ENCODE results near the gene DPEP1. TPM values are rescaled to one million over a fixed set of nuclear protein-coding genes. Genes with fewer than 3 reads are reported as not detected.

Gene DPEP1
- total RNA-seq, 2 experiments from 2014 or later, result not detected

DNA sequence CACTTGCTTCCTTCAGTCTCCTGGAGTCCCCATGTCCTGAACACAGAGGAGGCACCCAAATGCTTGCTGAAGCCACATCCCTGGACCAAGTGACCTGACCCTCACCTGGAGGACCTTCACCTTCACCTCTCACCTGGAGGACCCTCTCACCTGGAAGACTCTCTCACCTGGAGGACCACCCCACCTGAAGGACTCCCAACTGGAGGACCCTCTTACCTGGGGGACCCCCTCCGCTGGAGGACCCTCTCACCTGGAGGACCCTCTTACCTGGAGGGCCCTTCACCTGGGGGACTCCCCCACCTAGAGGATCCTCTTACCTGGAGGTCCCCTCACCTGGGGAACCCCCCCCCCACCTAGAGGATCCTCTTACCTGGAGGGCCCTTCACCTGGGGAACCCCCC, 72.5 kb downstream of the DPEP1 start:
- peaks cover 24% of the 10 kb centered on the region for H3K4me1 Mint-ChIP-seq
- ChIA-PET CTCF (interaction anchor here (0.6 to 2.6 kb wide), 5 partner anchors 10 to 766 kb away, joined by 3 to 19 read pairs (median 6); no protein-coding TSS in a partner anchor), POLR2A (no interaction called here)
- DNase-seq, result no peak
- no peaks in the 10 kb centered on the region for H3K27me3 Mint-ChIP-seq
- H3K4me3 Mint-ChIP-seq, result peak overlapping the region; percentile 92
- H3K27ac Mint-ChIP-seq, result peak overlapping the region; percentile 19
- H3K9me3 Mint-ChIP-seq, result peaks cover 3% of the 10 kb centered on the region
- H3K36me3 Mint-ChIP-seq (ENCODE audit: low read depth), result peaks cover 12% of the 10 kb centered on the region

DNA sequence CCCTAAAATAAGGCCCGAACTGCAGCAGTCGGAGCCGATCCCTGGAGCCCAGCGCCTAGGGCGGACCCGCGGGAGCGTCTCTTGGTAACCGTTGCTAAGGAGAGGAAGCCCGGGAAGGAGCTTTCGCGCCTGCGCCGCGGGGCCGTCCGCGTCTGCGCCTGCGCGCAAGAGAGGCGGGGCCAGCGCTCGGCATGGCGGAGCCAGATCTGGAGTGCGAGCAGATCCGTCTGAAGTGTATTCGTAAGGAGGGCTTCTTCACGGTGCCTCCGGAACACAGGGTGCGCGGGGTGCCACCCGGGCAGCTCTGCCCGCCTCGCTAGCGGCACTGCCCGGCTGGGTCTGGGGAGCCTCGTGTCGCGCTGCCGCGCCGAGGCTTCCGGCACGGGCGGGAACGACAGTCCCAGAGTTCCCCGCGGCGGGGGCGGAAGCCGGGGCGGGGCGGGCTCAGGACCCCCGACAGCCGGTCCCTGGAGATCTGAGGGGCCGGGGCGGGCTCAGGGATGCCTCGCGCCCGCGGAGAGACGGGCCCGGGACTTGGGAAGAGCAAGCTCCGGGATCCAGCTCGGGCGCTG, 73.2 kb downstream of the DPEP1 start, which contains the start of gene CDK10:
TSS of gene CDK10 (plus strand) at position 170 of the 572 bp plus-strand sequence. CDS start at position 192, 22 bp downstream.
- Mint-ChIP-seq H3K27ac (peak within 1 kb of the TSS; percentile 90), H3K9me3 (peaks cover 3% of the 10 kb centered on the region), H3K4me1 (peaks cover 24% of the 10 kb centered on the region), H3K36me3 (ENCODE audit: low read depth) (peaks cover 12% of the 10 kb centered on the region), H3K27me3 (no peaks in the 10 kb centered on the region), H3K4me3 (peak within 1 kb of the TSS; percentile 92)
- DNase-seq, result peak; percentile 88
- CTCF ChIA-PET, result interaction anchor here (0.6 to 2.6 kb wide), 5 partner anchors 11 to 767 kb away, joined by 3 to 19 read pairs (median 6); no protein-coding TSS in a partner anchor
- POLR2A ChIA-PET, result no interaction called here

DNA sequence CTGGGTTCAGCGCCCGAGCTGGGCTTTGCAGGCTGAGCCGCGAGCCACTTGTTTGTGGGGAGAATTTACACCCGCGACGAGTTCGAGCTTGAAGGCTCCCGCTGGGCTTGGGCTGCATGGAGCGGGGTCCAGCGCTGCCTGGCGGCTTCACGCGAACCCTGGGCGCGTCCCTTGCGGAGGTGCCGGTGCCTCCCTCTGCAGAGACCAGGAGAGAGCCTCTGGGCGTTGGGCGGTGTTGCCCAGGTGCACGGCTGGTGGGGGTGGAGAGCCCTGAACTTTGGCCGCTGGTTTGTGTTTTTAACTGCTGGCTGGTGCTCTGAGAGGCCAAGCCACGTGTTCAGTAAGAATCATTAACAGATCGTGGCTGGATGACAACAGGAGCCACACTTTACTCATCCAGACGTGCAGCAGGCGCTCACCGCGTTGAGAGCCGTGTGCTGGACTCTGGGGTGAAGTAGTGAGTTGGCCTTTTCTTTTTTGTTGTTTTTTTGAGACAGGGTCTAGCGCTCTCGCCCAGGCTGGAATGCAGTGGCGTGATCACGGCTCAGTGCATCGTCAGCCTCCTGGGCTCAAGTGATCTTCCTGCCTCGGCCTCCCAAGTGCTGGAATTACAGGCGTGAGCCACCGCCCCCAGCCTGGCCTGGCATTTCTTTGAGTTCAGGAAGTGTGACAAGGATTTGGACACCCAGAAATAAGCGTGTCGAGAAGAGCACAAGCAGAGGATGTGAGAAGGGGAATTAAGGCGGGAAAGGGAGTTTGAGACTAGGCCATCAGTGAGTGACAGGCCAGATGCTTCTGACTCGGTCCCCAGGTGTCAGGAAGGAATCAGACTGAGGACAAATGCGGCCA, 73.9 kb downstream of the DPEP1 start:
- peak overlapping the region; percentile 92 for H3K4me3 Mint-ChIP-seq
- H3K27ac Mint-ChIP-seq, result peak overlapping the region; percentile 80
- CTCF ChIA-PET, result interaction anchor here (1.7 to 2.6 kb wide), 4 partner anchors 12 to 19 kb away, joined by 6 to 22 read pairs (median 14); no protein-coding TSS in a partner anchor

More for the DNA sequence above, 73.9 kb downstream of the DPEP1 start:
- H3K36me3 Mint-ChIP-seq (ENCODE audit: low read depth), result peaks cover 12% of the 10 kb centered on the region
- H3K27me3 Mint-ChIP-seq, result no peaks in the 10 kb centered on the region
- POLR2A ChIA-PET, result no interaction called here
- peaks cover 24% of the 10 kb centered on the region for H3K4me1 Mint-ChIP-seq
- DNase-seq, result no peak
- peaks cover 3% of the 10 kb centered on the region for H3K9me3 Mint-ChIP-seq

Other genes with a start within 250 kb of the DPEP1 start
- gene ANKRD11, start 123.1 kb upstream of the DPEP1 start, total RNA-seq, result 100 to 1,000 TPM; 158 to 178 TPM
- 100 to 1,000 TPM in 1 of 2 experiments, 10 to 100 TPM in 1; 88.3 to 101 TPM for gene SPG7, start 105.2 kb upstream of the DPEP1 start, total RNA-seq
- 1,000 to 10,000 TPM; 1,763 to 2,076 TPM for gene RPL13, start 53.0 kb upstream of the DPEP1 start, total RNA-seq
- 1 to 10 TPM; 5.1 to 5.7 TPM for gene CPNE7, start 37.9 kb upstream of the DPEP1 start, total RNA-seq
- 100 to 1,000 TPM in 1 of 2 experiments, 10 to 100 TPM in 1; 77.6 to 102 TPM for gene CHMP1A, start 44.1 kb downstream of the DPEP1 start, total RNA-seq
- gene SPATA33, start 44.2 kb downstream of the DPEP1 start, total RNA-seq, result 10 to 100 TPM; 14.5 to 14.8 TPM
- 10 to 100 TPM; 83.1 to 96.8 TPM for gene CDK10, start 73.0 kb downstream of the DPEP1 start, total RNA-seq
- 1 to 10 TPM; 5.3 to 8.0 TPM for gene SPATA2L, start 88.1 kb downstream of the DPEP1 start, total RNA-seq
- 10 to 100 TPM; 10.8 to 13.4 TPM for gene VPS9D1, start 107.3 kb downstream of the DPEP1 start, total RNA-seq
- gene ZNF276, start 107.9 kb downstream of the DPEP1 start, total RNA-seq, result 10 to 100 TPM; 79.5 to 96.5 TPM
- 100 to 1,000 TPM in 1 of 2 experiments, 10 to 100 TPM in 1; 97.1 to 111 TPM for gene FANCA, start 203.0 kb downstream of the DPEP1 start, total RNA-seq
- 1 to 10 TPM; 1.1 to 1.8 TPM for gene SPIRE2, start 214.8 kb downstream of the DPEP1 start, total RNA-seq

Data from activated CD4-positive, alpha-beta T cell treated with anti-CD3 and anti-CD28 coated beads, Interleukin-2, amount 10 ng/mL, durations not matched to agents 7 days and 5 days (primary cell).